C4-2B (cell line): ENCODE results near the gene CCL27.

Source experiments
- CTCF ChIP-seq: fragments of 450-650 bp; conservative IDR thresholded peaks from 2 replicates; pipeline ENCODE4 v1.5.1; 2017; ENCODE audit warnings: mild to moderate bottlenecking
- ZFX ChIP-seq: fragments of 450-650 bp; IDR thresholded peaks from 2 replicates; pipeline ENCODE4 v1.6.1; 2017

- no peak for TF ChIP-seq CTCF
- no peak for TF ChIP-seq ZFX
Observed at GRCh38 chr9:34707130-34707529, 44.7 kb upstream of the CCL27 start.
